A673 (cell line): Measurements from ENCODE around the gene CHAMP1. TPM values are rescaled to one million over a fixed set of nuclear protein-coding genes. Genes with fewer than 3 reads are reported as not detected.

Experiments used
- BruUV-seq: library from RNA; stranded (reverse); fragments of 400-500 nt; replicated peaks from 2 replicates; lab custom pipeline; 2021; lab: Mats Ljungman, UMichigan
- CTCF ChIA-PET: fragments of 300-600 bp; sonication (Branson Sonifier 250); formaldehyde crosslinking; loops from one replicate; lab custom pipeline; 2022; ENCODE audit warnings: antibody characterized with exemption; lab: Charles Lee
- POLR2A ChIA-PET: fragments of 300-600 bp; sonication (Branson Sonifier 250); formaldehyde crosslinking; loops from one replicate; lab custom pipeline; 2022; ENCODE audit warnings: antibody characterized with exemption; ENCODE audit not compliant: low non-redundant PET; lab: Charles Lee
- DNase-seq: peaks from one replicate; pipeline ENCODE4 v3.0.0-alpha.2; 2015; ENCODE audit warnings: low spot score
- H3K27ac ChIP-seq: fragments of 200-600 bp; sonication (generic); 2 replicates; pipeline ENCODE4 v1.5.1; 2016; ENCODE audit warnings: mixed run types, low read depth, mild to moderate bottlenecking, mixed read lengths, antibody characterized with exemption, low read length; ENCODE audit not compliant: poor library complexity, severe bottlenecking
- H3K27me3 ChIP-seq: fragments of 200-600 bp; sonication (generic); replicated peaks from 2 replicates; pipeline ENCODE4 v1.6.1; 2017; ENCODE audit warnings: mixed run types, low read depth, mild to moderate bottlenecking, mixed read lengths, antibody characterized with exemption, low read length; ENCODE audit not compliant: insufficient read depth, poor library complexity
- H3K36me3 ChIP-seq: fragments of 200-600 bp; sonication (generic); 2 replicates; pipeline ENCODE4 v1.6.1; 2016; ENCODE audit warnings: mixed run types, mild to moderate bottlenecking, mixed read lengths, antibody characterized with exemption, low read length; ENCODE audit not compliant: insufficient read depth, poor library complexity, severe bottlenecking
- H3K4me1 ChIP-seq: fragments of 200-600 bp; sonication (generic); 2 replicates; pipeline ENCODE4 v1.6.1; 2017; ENCODE audit warnings: mixed run types, mild to moderate bottlenecking, mixed read lengths, antibody characterized with exemption, low read length; ENCODE audit not compliant: insufficient read depth, poor library complexity, severe bottlenecking
- H3K4me3 ChIP-seq: fragments of 200-600 bp; sonication (generic); 2 replicates; pipeline ENCODE4 v1.5.1; 2016; ENCODE audit warnings: low read depth, mixed run types, mild to moderate bottlenecking, mixed read lengths, low read length; ENCODE audit not compliant: poor library complexity, severe bottlenecking
- H3K9me3 ChIP-seq: fragments of 200-600 bp; sonication (generic); 2 replicates; pipeline ENCODE4 v1.6.1; 2016; ENCODE audit warnings: mixed run types, low read depth, mild to moderate bottlenecking, mixed read lengths, antibody characterized with exemption, low read length; ENCODE audit not compliant: poor library complexity, severe bottlenecking
- EZH2 ChIP-seq: fragments of 200-600 bp; sonication (generic); IDR thresholded peaks from 2 replicates; pipeline ENCODE4 v1.6.1; 2017; ENCODE audit warnings: borderline replicate concordance, low read depth, mild to moderate bottlenecking, mixed read lengths, antibody characterized with exemption, low read length; ENCODE audit not compliant: poor library complexity, severe bottlenecking
- intact Hi-C: fragments of 100-400 bp; cut with micrococcal nuclease; formaldehyde crosslinking; loops from one replicate; pipeline ENCODE4 v1.10.0; 2022; ENCODE audit not compliant: unreplicated experiment
- total RNA-seq: library from RNA; stranded (reverse); gene quantifications from 2 replicates; pipeline ENCODE4 v1.2.3, GENCODE V29; 2021
- TF ChIP-seq, protein P1 (sequence below): fragments of 300-800, 200-600 bp; sonication (generic); conservative IDR thresholded peaks from 2 replicates; pipeline ENCODE4 v1.5.1; 2017; ENCODE audit warnings: low read depth, mild to moderate bottlenecking, antibody characterized with exemption, low read length, moderate library complexity, mixed read lengths

The CHAMP1 gene
- total RNA-seq, 1 experiment from 2014 or later: 31.8 TPM

DNA sequence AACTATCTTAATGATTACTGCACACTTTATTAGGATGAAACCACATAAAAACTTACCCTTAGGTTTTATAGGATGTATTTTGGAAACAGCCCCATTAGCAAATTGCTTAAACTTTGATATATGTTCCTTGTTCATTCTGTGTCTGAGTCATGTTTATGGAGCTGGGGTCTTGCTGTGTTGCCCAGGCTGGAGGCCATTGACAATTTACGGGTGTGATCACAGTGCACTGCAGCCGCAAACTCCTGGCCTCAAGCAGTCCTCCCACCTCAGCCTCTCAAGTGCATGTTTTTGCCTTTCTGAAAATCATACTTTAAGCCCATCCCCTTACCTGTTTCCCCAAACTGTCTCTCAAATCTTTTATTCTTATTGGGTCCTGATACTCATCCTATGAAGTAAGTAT, 5.2 kb upstream of the CHAMP1 start:
- BruUV-seq: no TSS peak
- peaks cover 10% of the 10 kb centered on the region for H3K36me3 ChIP-seq
- peaks cover 29% of the 10 kb centered on the region for H3K4me1 ChIP-seq
- H3K9me3 ChIP-seq: no peaks in the 10 kb centered on the region
- no peak for TF ChIP-seq EZH2
- TF ChIP-seq, protein P1, sequence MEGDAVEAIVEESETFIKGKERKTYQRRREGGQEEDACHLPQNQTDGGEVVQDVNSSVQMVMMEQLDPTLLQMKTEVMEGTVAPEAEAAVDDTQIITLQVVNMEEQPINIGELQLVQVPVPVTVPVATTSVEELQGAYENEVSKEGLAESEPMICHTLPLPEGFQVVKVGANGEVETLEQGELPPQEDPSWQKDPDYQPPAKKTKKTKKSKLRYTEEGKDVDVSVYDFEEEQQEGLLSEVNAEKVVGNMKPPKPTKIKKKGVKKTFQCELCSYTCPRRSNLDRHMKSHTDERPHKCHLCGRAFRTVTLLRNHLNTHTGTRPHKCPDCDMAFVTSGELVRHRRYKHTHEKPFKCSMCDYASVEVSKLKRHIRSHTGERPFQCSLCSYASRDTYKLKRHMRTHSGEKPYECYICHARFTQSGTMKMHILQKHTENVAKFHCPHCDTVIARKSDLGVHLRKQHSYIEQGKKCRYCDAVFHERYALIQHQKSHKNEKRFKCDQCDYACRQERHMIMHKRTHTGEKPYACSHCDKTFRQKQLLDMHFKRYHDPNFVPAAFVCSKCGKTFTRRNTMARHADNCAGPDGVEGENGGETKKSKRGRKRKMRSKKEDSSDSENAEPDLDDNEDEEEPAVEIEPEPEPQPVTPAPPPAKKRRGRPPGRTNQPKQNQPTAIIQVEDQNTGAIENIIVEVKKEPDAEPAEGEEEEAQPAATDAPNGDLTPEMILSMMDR: no peak
- ChIA-PET POLR2A (no interaction called here), CTCF (no interaction called here)
- H3K27ac ChIP-seq: no peak overlapping the region
- H3K27me3 ChIP-seq: no peaks in the 10 kb centered on the region
- H3K4me3 ChIP-seq: no peak overlapping the region
- intact Hi-C loops: no loop called here
- DNase-seq: no peak

DNA sequence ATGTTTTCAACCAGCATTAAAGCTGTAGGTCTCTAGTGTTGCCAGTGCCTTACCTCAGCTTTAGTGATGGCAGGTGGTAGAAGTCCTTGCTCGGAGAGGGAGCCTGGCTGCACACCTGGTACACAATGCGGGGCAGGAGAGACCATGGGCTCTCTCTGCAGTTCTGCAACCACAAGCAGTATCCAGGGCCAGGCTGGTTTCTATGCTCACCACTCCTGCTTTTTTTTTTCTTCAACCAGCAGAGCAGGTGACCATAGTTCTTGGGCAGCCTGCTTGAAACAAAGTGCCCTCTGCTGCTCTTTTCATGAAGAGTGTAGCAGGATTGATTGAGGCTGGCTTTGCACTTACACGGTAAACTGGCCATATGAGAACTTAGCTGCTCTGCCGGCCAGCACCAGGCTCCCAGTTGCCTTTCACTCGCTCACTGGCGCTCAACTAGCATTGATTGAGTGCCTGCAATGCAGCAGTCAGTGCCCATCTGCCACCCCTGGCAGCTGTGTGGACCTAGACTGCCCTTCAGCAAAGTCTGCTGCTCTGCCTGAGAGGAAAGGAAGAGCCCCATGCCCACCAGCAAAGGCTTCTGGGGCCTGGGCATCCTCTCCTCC, 4.4 kb upstream of the CHAMP1 start:
- no peak for TF ChIP-seq EZH2
- TF ChIP-seq, protein P1: no peak
- intact Hi-C loops: no loop called here
- DNase-seq: no peak
- Histone ChIP-seq H3K27ac (no peak overlapping the region), H3K4me1 (peaks cover 29% of the 10 kb centered on the region), H3K27me3 (no peaks in the 10 kb centered on the region), H3K9me3 (no peaks in the 10 kb centered on the region), H3K36me3 (peaks cover 10% of the 10 kb centered on the region), H3K4me3 (no peak overlapping the region)
- CTCF ChIA-PET: no interaction called here
- POLR2A ChIA-PET: no interaction called here
- BruUV-seq: no TSS peak

DNA sequence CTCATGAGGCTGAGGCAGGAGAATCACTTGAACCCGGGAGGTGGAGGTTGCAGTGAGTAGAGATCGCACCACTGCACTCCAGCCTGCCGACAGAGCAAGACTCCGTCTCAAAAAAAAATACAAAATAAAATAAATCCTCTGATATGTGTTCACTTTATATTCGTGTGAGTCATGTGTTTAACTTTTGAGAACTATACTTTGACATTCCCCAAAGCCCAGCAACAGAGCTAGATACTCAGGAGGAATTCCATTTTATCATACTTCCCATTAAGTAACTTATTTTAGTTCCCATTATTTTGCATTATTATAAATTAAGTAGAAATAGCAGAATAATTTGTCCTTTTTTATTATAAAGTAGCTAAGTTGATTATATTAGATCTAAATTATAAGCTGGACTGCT, 3.3 kb upstream of the CHAMP1 start:
- intact Hi-C loops: no loop called here
- no peaks in the 10 kb centered on the region for H3K27me3 ChIP-seq
- no TSS peak for BruUV-seq
- H3K36me3 ChIP-seq: peaks cover 7% of the 10 kb centered on the region
- peaks cover 29% of the 10 kb centered on the region for H3K4me1 ChIP-seq
- TF ChIP-seq, protein P1: no peak
- no peak for TF ChIP-seq EZH2
- DNase-seq: no peak
- no peaks in the 10 kb centered on the region for H3K9me3 ChIP-seq
- ChIA-PET CTCF (no interaction called here), POLR2A (no interaction called here)
- H3K4me3 ChIP-seq: no peak overlapping the region
- no peak overlapping the region for H3K27ac ChIP-seq
